Measurements from ENCODE around the gene PTPN13.

The PTPN13 gene

DNA sequence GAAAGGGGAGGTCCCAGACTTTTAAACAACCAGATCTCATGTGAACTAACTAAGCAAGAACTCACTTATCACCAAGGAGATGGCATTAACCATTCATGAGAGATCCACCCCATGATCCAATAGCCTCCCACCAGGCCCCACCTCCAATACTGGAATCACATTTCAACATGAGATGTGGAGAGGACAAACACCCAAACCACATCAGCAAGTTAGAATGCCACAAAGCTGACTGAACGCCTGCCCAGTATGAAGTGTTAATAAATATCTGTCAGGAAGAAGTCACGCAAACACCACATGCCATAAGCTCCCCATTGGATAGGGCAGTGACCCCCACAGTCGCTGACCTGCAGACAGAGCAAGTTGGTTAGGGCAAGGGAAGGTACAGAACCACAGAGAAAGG lies 240.8 kb downstream of the PTPN13 start:
- in situ Hi-C loops (cut with MboI; ENCODE audit: low pct_unique_long_range_greater_than_20kb, low sequenced_read_pairs, unreplicated experiment) = no loop called here
- DNase-seq (ENCODE audit: low spot score) = no peak
- TF ChIP-seq CTCF (IDR thresholded peaks at IDR 0.05; ENCODE audit: extremely low read depth, insufficient read depth, missing control alignments) = no peak

- in situ Hi-C loops (cut with MboI; ENCODE audit: low pct_unique_long_range_greater_than_20kb, low sequenced_read_pairs, unreplicated experiment) = no loop called here
- DNase-seq (ENCODE audit: low spot score) = no peak
- TF ChIP-seq CTCF (IDR thresholded peaks at IDR 0.05; ENCODE audit: extremely low read depth, insufficient read depth, missing control alignments) = no peak
Observed at GRCh38 chr4:86835677-86836076, 241.6 kb downstream of the PTPN13 start.

- no peak for TF ChIP-seq CTCF (IDR thresholded peaks at IDR 0.05; ENCODE audit: extremely low read depth, insufficient read depth, missing control alignments)
- no peak for DNase-seq (ENCODE audit: low spot score)
- in situ Hi-C loops (cut with MboI; ENCODE audit: low pct_unique_long_range_greater_than_20kb, low sequenced_read_pairs, unreplicated experiment) = no loop called here
Observed at GRCh38 chr4:86837691-86838503, 243.8 kb downstream of the PTPN13 start.

DNA sequence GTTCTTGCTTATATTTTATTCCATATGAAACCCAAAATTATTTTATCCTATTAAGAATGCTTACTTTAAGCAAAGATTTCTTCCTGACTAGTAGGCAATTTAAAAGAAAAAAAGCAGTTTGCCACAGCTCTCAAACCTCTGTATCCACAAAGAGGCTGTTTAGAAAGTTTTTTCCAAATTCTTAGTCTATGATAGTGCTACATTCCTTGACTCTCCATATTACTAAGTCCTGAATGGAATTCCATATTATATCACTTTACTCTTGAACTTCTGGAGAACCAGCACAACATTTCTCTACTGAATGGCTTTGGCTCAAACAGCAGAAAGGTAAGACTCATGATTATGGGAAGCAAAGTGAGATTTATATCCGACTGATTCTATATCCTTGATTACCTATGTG lies 246.7 kb downstream of the PTPN13 start:
- DNase-seq (ENCODE audit: low spot score) = no peak
- no peak for TF ChIP-seq CTCF (IDR thresholded peaks at IDR 0.05; ENCODE audit: extremely low read depth, insufficient read depth, missing control alignments)
- in situ Hi-C loops (cut with MboI; ENCODE audit: low pct_unique_long_range_greater_than_20kb, low sequenced_read_pairs, unreplicated experiment) = no loop called here

DNA sequence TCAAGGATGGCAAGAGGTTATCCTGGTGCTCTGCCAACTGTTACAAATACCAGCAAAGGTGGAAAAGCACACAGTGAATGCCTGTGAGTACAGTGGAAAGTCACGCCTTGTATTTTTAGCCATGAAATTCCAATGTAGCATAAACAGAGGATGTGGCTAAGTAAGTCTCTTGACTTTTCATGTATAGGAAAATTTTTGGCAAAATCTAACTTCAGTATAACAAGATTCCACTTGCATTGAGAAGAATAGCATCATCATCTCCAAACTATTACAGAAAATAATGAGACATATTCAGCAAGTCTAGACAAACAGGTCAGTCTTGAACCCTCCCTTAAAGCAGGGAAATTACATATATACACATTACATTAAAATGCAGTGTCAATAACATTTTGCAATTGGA lies 247.2 kb downstream of the PTPN13 start:
- no peak for TF ChIP-seq CTCF (IDR thresholded peaks at IDR 0.05; ENCODE audit: extremely low read depth, insufficient read depth, missing control alignments)
- in situ Hi-C loops (cut with MboI; ENCODE audit: low pct_unique_long_range_greater_than_20kb, low sequenced_read_pairs, unreplicated experiment) = no loop called here
- DNase-seq (ENCODE audit: low spot score) = no peak

- no peak for DNase-seq (ENCODE audit: low spot score)
- in situ Hi-C loops (cut with MboI; ENCODE audit: low pct_unique_long_range_greater_than_20kb, low sequenced_read_pairs, unreplicated experiment) = no loop called here
- TF ChIP-seq CTCF (IDR thresholded peaks at IDR 0.05; ENCODE audit: extremely low read depth, insufficient read depth, missing control alignments) = no peak
Observed at GRCh38 chr4:86845593-86845992, 251.5 kb downstream of the PTPN13 start.
